ENCODE data around the gene GMPPA. TPM values are rescaled to one million over a fixed set of nuclear protein-coding genes. Genes with fewer than 3 reads are reported as not detected.

GMPPA gene
- total and polyA plus RNA-seq, 9 of the 15 experiments (the other 6 are each of a cell fraction or from before 2014, with no cell fraction given): 7.0 to 101 (median 66.7) TPM

DNA sequence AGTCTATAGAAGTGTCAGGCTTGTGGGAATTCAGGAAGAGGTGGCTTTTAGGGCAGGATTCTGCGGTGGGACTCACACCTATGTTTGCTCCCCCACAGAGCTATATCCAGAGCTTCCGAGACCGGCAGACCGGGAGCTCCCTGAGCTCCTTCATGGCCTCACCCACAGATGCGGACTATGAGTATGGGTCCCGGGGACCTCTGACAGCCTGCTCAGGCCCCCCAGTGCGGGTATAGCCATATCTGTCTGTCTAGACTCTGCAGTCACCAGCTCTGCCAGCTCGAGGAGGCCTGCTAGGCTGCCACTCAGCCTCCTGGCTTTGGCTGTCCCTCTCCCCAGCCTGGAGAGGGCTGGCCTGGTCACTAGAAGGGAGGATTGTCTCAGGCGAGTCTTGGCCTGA lies 50.9 kb downstream of the GMPPA start (continued):
- TF ChIP-seq TCF3 (CRISPR knock-in tag; IDR thresholded peaks at IDR 0.05) (no peak), MAFG (tag; conservative IDR thresholded peaks at IDR 0.05) (no peak), ZFP1 (CRISPR knock-in tag; IDR thresholded peaks at IDR 0.05) (no peak), HCFC1 (IDR thresholded peaks at IDR 0.05; ENCODE audit: low read depth, low read length) (no peak)

DNA sequence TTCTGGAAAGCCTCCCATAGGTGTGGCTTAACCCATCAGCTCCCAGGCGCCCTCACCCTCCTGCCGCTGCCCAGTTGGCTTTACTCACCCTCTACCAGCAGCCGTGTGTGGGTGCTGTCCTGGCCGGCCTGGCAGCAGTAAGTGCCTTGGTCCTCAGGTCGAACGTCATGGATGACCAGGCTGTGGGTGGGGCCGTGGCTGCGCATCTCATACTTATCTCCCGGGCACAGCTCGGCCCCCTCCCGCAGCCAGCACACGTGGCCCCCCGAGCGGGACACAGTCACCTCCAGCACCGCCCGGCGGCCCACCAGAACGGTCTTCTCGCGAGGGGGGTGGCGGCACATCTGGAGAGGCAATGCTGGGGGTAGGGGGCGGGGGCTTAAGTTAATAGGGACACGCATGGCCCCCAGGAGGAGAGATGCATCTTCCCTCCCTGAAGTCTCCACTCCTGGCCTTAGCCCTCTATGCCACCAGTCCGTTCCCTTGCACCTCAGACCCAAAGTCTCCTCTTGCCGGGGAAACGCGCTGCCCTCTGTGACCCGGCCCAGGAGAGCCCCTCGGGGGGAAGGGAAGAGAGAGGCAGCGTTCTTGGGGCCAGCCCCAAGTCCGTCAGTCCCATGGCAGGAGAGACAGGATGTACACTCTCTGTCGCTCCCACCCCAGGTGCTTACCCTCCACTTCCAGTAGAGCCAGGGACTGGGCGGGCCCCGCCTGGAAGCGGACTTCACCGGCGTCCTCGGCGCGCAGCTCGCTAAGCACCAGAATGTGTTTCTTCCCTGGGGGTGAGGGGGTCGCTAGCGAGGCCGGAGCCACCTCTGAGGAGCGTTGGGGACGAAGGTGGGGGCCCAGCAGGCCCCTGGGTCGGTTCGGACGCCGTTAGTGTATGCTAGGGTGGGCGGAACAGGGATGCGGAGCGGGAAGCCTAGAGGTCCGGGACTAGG lies 53.0 kb downstream of the GMPPA start:
- FAIRE-seq (no peak), DNase-seq (ENCODE audit: extremely low read depth in 1 of 4, low spot score in 3 of 4) (peak; percentile 60 to 70 (median 61)), ATAC-seq (peak; percentile 68)
- H3K9ac ChIP-seq (ENCODE audit: insufficient read depth in 1 of 2, low read depth in 2 of 2, low read length in 2 of 2): peak overlapping the region; percentile 64 to 77
- H3K4me1 ChIP-seq (replicated peaks in 1 of 2; ENCODE audit: control insufficient read depth in 2 of 2, insufficient read depth in 2 of 2, low read length in 2 of 2): peaks cover 4 to 44% of the 10 kb centered on the region in 2 experiments; a peak in 3 of 5 replicates
- H3K4me2 ChIP-seq (ENCODE audit: insufficient read depth, low read length): peak overlapping the region; percentile 81
- no peaks in the 10 kb centered on the region for H3K9me1 ChIP-seq (ENCODE audit: control insufficient read depth, insufficient read depth, low read length)
- peaks cover 0 to 8% of the 10 kb centered on the region in 2 experiments; a peak in 3 of 5 replicates for H3K27me3 ChIP-seq (ENCODE audit: control insufficient read depth in 2 of 2, insufficient read depth in 2 of 2, low read length in 2 of 2)
- peak overlapping the region; percentile 66; the same call in 2 of the 3 replicates for H3K27ac ChIP-seq (ENCODE audit: extremely low read depth, low read depth, low read length)
- H2AFZ ChIP-seq (ENCODE audit: low read depth, low read length): peak overlapping the region; percentile 92
- WGBS (ENCODE audit: insufficient coverage, low coverage, missing lambda C conversion rate): 7% methylated on average over 26 of the region's 54 CpGs
- intact Hi-C loops (cut with micrococcal nuclease) (no loop called here), in situ Hi-C loops (cut with MboI) (no loop called here)
- no peaks in the 10 kb centered on the region for H3K79me2 ChIP-seq (ENCODE audit: control insufficient read depth, insufficient read depth, low read length)
- H3K9me3 ChIP-seq (replicated peaks; ENCODE audit: control insufficient read depth, insufficient read depth, low read depth, low read length): no peaks in the 10 kb centered on the region
- TSS peak; percentile 57 for BruUV-seq (replicated peaks)
- H4K20me1 ChIP-seq (replicated peaks; ENCODE audit: control insufficient read depth, insufficient read depth, low read length): no peaks in the 10 kb centered on the region
- no peaks in the 10 kb centered on the region for H3K36me3 ChIP-seq (ENCODE audit: control insufficient read depth, insufficient read depth, low read length)
- ChIA-PET CTCF (ENCODE audit: low intra/inter-chr PET ratio) (no interaction called here), POLR2A (interaction anchor here (0.6 to 2.3 kb wide), 5 partner anchors 10 to 45 kb away, joined by 3 to 16 read pairs (median 3); partner anchors contain the start of gene OBSL1)
- peak overlapping the region; percentile 68 for H3K4me3 ChIP-seq
- TF ChIP-seq FOXK2 (conservative IDR thresholded peaks at IDR 0.05 in 1 of 2, IDR thresholded peaks at IDR 0.05 in 1 of 2; ENCODE audit: low read depth in 2 of 2) (no peak), CEBPB (tag; IDR thresholded peaks at IDR 0.05) (no peak), KAT8 (IDR thresholded peaks at IDR 0.05; ENCODE audit: low read depth) (no peak), ZBTB7A (IDR thresholded peaks at IDR 0.05; ENCODE audit: borderline replicate concordance, control insufficient read depth, low read depth, low read length) (no peak; the same call in 1 of the 2 replicates), IFI16 (CRISPR knock-in tag; IDR thresholded peaks at IDR 0.05) (no peak), NONO (IDR thresholded peaks at IDR 0.05; ENCODE audit: low read depth in 2 of 2, low read length in 1 of 2) (no peak), RNF2 (IDR thresholded peaks at IDR 0.05) (no peak), ZNF75A (CRISPR knock-in tag; IDR thresholded peaks at IDR 0.05) (no peak)

All from K562 (cell line).